ENCODE measurements around the gene TYMP.

DNA sequence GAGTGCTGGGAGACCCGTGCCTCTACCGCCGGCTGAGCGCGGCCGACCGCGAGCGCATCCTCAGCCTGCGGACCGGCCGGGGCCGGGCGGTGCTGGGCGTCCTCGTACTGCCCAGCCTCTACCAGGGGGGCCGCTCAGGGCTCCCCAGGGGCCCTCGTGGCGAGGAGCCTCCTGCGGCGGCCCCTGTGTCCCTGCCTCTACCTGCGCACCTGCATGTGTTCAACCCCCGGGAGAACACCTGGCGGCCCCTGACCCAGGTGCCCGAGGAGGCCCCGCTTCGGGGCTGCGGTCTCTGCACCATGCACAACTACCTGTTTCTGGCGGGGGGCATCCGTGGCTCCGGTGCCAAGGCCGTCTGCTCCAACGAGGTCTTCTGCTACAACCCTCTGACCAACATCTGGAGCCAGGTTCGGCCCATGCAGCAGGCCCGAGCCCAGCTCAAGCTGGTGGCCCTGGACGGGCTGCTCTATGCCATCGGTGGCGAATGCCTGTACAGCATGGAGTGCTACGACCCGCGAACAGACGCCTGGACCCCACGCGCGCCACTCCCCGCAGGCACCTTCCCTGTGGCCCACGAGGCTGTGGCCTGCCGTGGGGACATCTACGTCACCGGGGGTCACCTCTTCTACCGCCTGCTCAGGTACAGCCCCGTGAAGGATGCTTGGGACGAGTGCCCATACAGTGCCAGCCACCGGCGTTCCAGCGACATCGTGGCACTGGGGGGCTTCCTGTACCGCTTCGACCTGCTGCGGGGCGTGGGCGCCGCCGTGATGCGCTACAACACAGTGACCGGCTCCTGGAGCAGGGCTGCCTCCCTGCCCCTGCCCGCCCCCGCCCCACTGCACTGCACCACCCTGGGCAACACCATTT is 19.3 kb upstream of the TYMP start:
- TF ChIP-seq, protein P1, sequence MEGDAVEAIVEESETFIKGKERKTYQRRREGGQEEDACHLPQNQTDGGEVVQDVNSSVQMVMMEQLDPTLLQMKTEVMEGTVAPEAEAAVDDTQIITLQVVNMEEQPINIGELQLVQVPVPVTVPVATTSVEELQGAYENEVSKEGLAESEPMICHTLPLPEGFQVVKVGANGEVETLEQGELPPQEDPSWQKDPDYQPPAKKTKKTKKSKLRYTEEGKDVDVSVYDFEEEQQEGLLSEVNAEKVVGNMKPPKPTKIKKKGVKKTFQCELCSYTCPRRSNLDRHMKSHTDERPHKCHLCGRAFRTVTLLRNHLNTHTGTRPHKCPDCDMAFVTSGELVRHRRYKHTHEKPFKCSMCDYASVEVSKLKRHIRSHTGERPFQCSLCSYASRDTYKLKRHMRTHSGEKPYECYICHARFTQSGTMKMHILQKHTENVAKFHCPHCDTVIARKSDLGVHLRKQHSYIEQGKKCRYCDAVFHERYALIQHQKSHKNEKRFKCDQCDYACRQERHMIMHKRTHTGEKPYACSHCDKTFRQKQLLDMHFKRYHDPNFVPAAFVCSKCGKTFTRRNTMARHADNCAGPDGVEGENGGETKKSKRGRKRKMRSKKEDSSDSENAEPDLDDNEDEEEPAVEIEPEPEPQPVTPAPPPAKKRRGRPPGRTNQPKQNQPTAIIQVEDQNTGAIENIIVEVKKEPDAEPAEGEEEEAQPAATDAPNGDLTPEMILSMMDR (IDR thresholded peaks at IDR 0.05; ENCODE audit: insufficient read depth, low read length, poor library complexity, severe bottlenecking): no peak
- TF ChIP-seq EZH2phosphoT487 (conservative IDR thresholded peaks at IDR 0.05; ENCODE audit: low read length): no peak
